CD4-positive, CD25-positive, alpha-beta regulatory T cell (primary cell): ENCODE results near the gene MFGE8. TPM values are rescaled to one million over a fixed set of nuclear protein-coding genes. Genes with fewer than 3 reads are reported as not detected.

ENCODE experiments used
- ATAC-seq, 2 donors: fragments of 150-1000 bp; cut with Tn5 transposase; one replicate each; pipeline ENCODE4 v1.10.0; 2021; ENCODE audit warnings: low read depth in 2 of 2, moderate number of reproducible peaks in 2 of 2, moderate library complexity in 1 of 2
- DNase-seq, 3 donors: peaks; one replicate each; pipeline versions ENCODE4 v3.0.0 to v3.0.0-alpha.2; 2012 to 2022; ENCODE audit warnings: mixed read lengths in 1 of 3
- H3K27ac ChIP-seq: one replicate; pipeline ENCODE4 v1.7.0; 2013; ENCODE audit warnings: mild to moderate bottlenecking, low read length; ENCODE audit not compliant: insufficient read depth, poor library complexity, severe bottlenecking
- H3K27me3 ChIP-seq: one replicate; pipeline ENCODE4 v1.7.0; 2013; ENCODE audit warnings: low read length; ENCODE audit not compliant: control insufficient read depth, insufficient read depth
- H3K36me3 ChIP-seq: one replicate; pipeline ENCODE4 v1.7.0; 2013; ENCODE audit warnings: mild to moderate bottlenecking, low read length, moderate library complexity; ENCODE audit not compliant: control insufficient read depth, insufficient read depth
- H3K4me1 ChIP-seq: 2 replicates; pipeline ENCODE4 v1.7.0; 2013; ENCODE audit warnings: mild to moderate bottlenecking, low read length; ENCODE audit not compliant: insufficient read depth, control insufficient read depth, poor library complexity, severe bottlenecking
- H3K4me3 ChIP-seq: one replicate; pipeline ENCODE4 v1.7.0; 2013; ENCODE audit warnings: low read depth, mild to moderate bottlenecking, low read length, moderate library complexity
- H3K9me3 ChIP-seq, 2 experiments: 1 replicate in 1 of 2; 2 replicates in 1 of 2; pipeline ENCODE4 v1.7.0; 2013; ENCODE audit warnings: low read length in 2 of 2, mild to moderate bottlenecking in 1 of 2, moderate library complexity in 1 of 2; ENCODE audit not compliant: control insufficient read depth in 2 of 2
- H3K27ac Mint-ChIP-seq, 3 donors: one replicate each; pipeline ENCODE4 v1.8.0; 2020 to 2022; ENCODE audit warnings: mild to moderate bottlenecking in 3 of 3, mixed read lengths in 3 of 3, moderate library complexity in 2 of 3
- H3K27me3 Mint-ChIP-seq: one replicate; pipeline ENCODE4 v1.8.0; 2022; ENCODE audit warnings: mild to moderate bottlenecking, mixed read lengths
- H3K36me3 Mint-ChIP-seq: one replicate; pipeline ENCODE4 v1.8.0; 2020; ENCODE audit warnings: mixed read lengths
- H3K4me1 Mint-ChIP-seq, 4 donors: one replicate each; pipeline ENCODE4 v1.8.0; 2020 to 2022; ENCODE audit warnings: mixed read lengths in 4 of 4, mild to moderate bottlenecking in 1 of 4
- H3K4me3 Mint-ChIP-seq, 4 donors: one replicate each; pipeline ENCODE4 v1.8.0; 2020 to 2022; ENCODE audit warnings: mild to moderate bottlenecking in 4 of 4, mixed read lengths in 4 of 4, moderate library complexity in 3 of 4
- H3K9me3 Mint-ChIP-seq, 7 donors: one replicate each; pipeline ENCODE4 v1.8.0; 2020 to 2022; ENCODE audit warnings: mixed read lengths in 7 of 7, mild to moderate bottlenecking in 3 of 7, moderate library complexity in 2 of 7
- polyA plus RNA-seq, 4 donors: library from polyadenylated mRNA; unstranded; fragments of 300-500 nt; fragmentation: Illumina TruSeq; gene quantifications; one replicate each; pipeline ENCODE4 v1.2.3, GENCODE V29; 2021
- total RNA-seq: library from RNA; stranded (reverse); gene quantifications from one replicate; pipeline ENCODE4 v1.2.3, GENCODE V29; 2022

Gene MFGE8
- total and polyA plus RNA-seq, 5 donors from 2014 or later = 14.0 to 149 (median 14.4) TPM

DNA sequence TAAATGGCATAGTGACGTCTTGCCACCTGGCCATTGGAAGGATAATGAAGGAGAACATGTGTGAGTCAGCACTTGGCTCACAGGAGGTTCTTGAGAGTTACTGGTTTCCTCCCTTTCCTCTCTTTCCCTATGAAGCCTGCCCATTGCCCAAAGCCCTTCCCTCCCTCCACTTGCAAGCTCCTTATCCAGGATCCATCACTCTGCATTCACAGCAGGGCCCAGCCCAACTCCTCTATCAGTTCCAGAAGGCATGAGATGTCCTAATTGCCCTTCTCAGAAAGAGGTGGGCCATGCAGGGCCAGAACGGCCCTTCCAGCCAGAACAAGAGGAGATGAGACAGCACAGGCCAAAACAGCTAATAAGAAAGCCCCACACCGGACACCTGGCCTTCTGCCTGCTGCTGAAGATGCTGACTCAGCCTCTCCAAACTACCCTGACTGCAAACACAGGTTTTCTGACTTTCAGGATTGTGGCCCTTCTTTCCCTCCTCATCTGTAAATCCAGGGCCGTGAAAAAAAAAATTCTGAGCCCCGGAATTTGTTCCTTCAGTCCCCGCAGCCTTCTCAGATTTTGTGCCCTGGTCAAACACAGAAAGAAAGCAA is 47.6 kb downstream of the MFGE8 start:
- Histone ChIP-seq H3K27ac (no peak overlapping the region), H3K27me3 (no peaks in the 10 kb centered on the region), H3K4me3 (no peak overlapping the region), H3K9me3 (no peaks in the 10 kb centered on the region), H3K4me1 (no peaks in the 10 kb centered on the region), H3K36me3 (no peaks in the 10 kb centered on the region)
- DNase-seq = no peak
- H3K4me1 Mint-ChIP-seq = peaks cover 0 to 4% (median under 1%) of the 10 kb centered on the region in 4 donors
- H3K4me3 Mint-ChIP-seq = no peak overlapping the region
- peaks cover 5% of the 10 kb centered on the region for H3K36me3 Mint-ChIP-seq
- H3K9me3 Mint-ChIP-seq = peaks cover 0 to 1% (median 0%) of the 10 kb centered on the region in 7 donors
- ATAC-seq = no peak
- H3K27ac Mint-ChIP-seq = peak overlapping the region in 1 of 3 donors; percentile 88
- H3K27me3 Mint-ChIP-seq = no peaks in the 10 kb centered on the region

GRCh38 chr15:88864861-88865497 is 48.2 kb downstream of the MFGE8 start:
- ATAC-seq = no peak
- Mint-ChIP-seq H3K4me3 (no peak overlapping the region), H3K27ac (peak overlapping the region in 1 of 3 donors; percentile 88)

GRCh38 chr15:88863412-88863811 is 49.8 kb downstream of the MFGE8 start:
- no peaks in the 10 kb centered on the region for H3K9me3 ChIP-seq
- Mint-ChIP-seq H3K4me1 (peaks cover 0 to 4% (median under 1%) of the 10 kb centered on the region in 4 donors), H3K27me3 (no peaks in the 10 kb centered on the region), H3K4me3 (no peak overlapping the region), H3K9me3 (peaks cover 0 to 2% (median 0%) of the 10 kb centered on the region in 7 donors), H3K27ac (peak overlapping the region in 1 of 3 donors; percentile 78), H3K36me3 (peaks cover 20% of the 10 kb centered on the region)
- no peak overlapping the region for H3K27ac ChIP-seq
- H3K4me1 ChIP-seq = no peaks in the 10 kb centered on the region
- no peak for ATAC-seq
- H3K27me3 ChIP-seq = no peaks in the 10 kb centered on the region
- H3K4me3 ChIP-seq = no peak overlapping the region
- H3K36me3 ChIP-seq = no peaks in the 10 kb centered on the region
- no peak for DNase-seq

More at GRCh38 chr15:88864861-88865497, 48.2 kb downstream of the MFGE8 start:
- Histone ChIP-seq H3K27me3 (no peaks in the 10 kb centered on the region), H3K9me3 (no peaks in the 10 kb centered on the region), H3K27ac (no peak overlapping the region), H3K36me3 (no peaks in the 10 kb centered on the region), H3K4me3 (no peak overlapping the region), H3K4me1 (no peaks in the 10 kb centered on the region)
- H3K4me1 Mint-ChIP-seq = peaks cover 0 to 4% (median under 1%) of the 10 kb centered on the region in 4 donors
- peaks cover 0 to 1% (median 0%) of the 10 kb centered on the region in 7 donors for H3K9me3 Mint-ChIP-seq
- H3K27me3 Mint-ChIP-seq = no peaks in the 10 kb centered on the region
- no peak for DNase-seq
- H3K36me3 Mint-ChIP-seq = peaks cover 11% of the 10 kb centered on the region

DNA sequence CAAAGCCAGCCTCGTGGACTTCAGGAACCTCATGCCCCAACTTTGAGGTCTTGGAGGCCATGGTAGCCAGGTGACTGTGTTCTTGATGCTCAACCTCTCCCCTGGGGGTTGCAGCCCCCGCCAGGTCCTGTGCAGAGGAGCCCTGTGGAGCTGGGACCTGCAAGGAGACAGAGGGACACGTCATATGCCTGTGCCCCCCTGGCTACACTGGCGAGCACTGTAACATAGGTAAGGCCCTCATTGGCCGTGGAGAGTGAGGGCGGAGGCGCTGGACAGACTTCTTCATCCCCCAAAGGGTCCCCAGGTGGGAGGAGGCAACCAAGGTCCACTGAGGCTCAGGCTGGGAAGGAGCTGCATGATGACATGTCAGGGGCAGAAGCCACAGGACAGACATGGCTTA is 53.0 kb downstream of the MFGE8 start:
- Mint-ChIP-seq H3K27me3 (no peaks in the 10 kb centered on the region), H3K27ac (no peak overlapping the region), H3K36me3 (peaks cover 16% of the 10 kb centered on the region), H3K4me1 (peaks cover 0 to 2% (median 0%) of the 10 kb centered on the region in 4 donors), H3K9me3 (peaks cover 0 to 2% (median 0%) of the 10 kb centered on the region in 7 donors), H3K4me3 (no peak overlapping the region)
- Histone ChIP-seq H3K4me3 (no peak overlapping the region), H3K36me3 (no peaks in the 10 kb centered on the region), H3K4me1 (no peaks in the 10 kb centered on the region), H3K27ac (no peak overlapping the region), H3K27me3 (no peaks in the 10 kb centered on the region), H3K9me3 (peaks cover 0 to under 1% of the 10 kb centered on the region in 2 experiments)
- no peak for DNase-seq
- no peak for ATAC-seq

DNA sequence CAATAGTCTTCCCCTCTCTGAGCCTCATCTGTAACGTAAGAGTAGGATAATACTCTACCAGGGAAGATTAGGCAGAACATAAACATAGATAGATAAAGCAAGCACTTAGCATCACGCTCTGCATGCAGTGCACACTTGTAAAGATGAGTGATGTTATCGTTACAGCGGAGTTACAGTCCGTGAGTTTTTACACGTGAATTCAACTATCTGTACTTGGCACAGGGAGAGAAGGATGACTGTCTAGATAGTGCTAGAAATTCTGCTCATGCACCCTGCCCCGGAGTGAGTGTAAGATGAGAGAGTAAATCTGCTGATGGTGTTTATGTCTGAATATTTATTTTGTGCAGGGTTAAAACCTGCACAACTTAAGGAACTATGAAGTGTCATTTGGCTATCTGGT is 53.6 kb downstream of the MFGE8 start:
- DNase-seq (no peak), ATAC-seq (no peak)
- Mint-ChIP-seq H3K36me3 (peaks cover 16% of the 10 kb centered on the region), H3K9me3 (peaks cover 0 to 8% (median 0%) of the 10 kb centered on the region in 7 donors), H3K4me3 (no peak overlapping the region), H3K27me3 (no peaks in the 10 kb centered on the region), H3K27ac (no peak overlapping the region), H3K4me1 (no peaks in the 10 kb centered on the region)
- Histone ChIP-seq H3K27ac (no peak overlapping the region), H3K9me3 (peaks cover 7% of the 10 kb centered on the region in 2 experiments), H3K4me3 (no peak overlapping the region), H3K27me3 (no peaks in the 10 kb centered on the region), H3K36me3 (no peaks in the 10 kb centered on the region), H3K4me1 (no peaks in the 10 kb centered on the region)

GRCh38 chr15:88858934-88859333 is 54.2 kb downstream of the MFGE8 start:
- Mint-ChIP-seq H3K27ac (peak overlapping the region in 1 of 3 donors; percentile 39), H3K36me3 (peaks cover 16% of the 10 kb centered on the region), H3K4me3 (no peak overlapping the region), H3K9me3 (peaks cover 0 to 10% (median under 1%) of the 10 kb centered on the region in 7 donors), H3K27me3 (no peaks in the 10 kb centered on the region), H3K4me1 (no peaks in the 10 kb centered on the region)
- no peaks in the 10 kb centered on the region for H3K36me3 ChIP-seq
- H3K27ac ChIP-seq = no peak overlapping the region
- no peak for DNase-seq
- H3K4me3 ChIP-seq = no peak overlapping the region
- H3K9me3 ChIP-seq = peaks cover 13% of the 10 kb centered on the region in 2 experiments
- H3K27me3 ChIP-seq = no peaks in the 10 kb centered on the region
- ATAC-seq = no peak
- no peaks in the 10 kb centered on the region for H3K4me1 ChIP-seq

GRCh38 chr15:88852476-88852875 is 60.7 kb downstream of the MFGE8 start:
- Histone ChIP-seq H3K4me3 (no peak overlapping the region), H3K36me3 (no peaks in the 10 kb centered on the region), H3K4me1 (no peaks in the 10 kb centered on the region), H3K27me3 (no peaks in the 10 kb centered on the region), H3K27ac (no peak overlapping the region), H3K9me3 (peaks cover 17 to 23% of the 10 kb centered on the region in 2 experiments)
- peaks cover 0 to 21% (median 0%) of the 10 kb centered on the region in 7 donors for H3K9me3 Mint-ChIP-seq
- DNase-seq (no peak), ATAC-seq (no peak)
- H3K4me3 Mint-ChIP-seq = no peak overlapping the region
- no peaks in the 10 kb centered on the region for H3K4me1 Mint-ChIP-seq
- no peak overlapping the region for H3K27ac Mint-ChIP-seq
- H3K36me3 Mint-ChIP-seq = no peaks in the 10 kb centered on the region
- peaks cover 3% of the 10 kb centered on the region for H3K27me3 Mint-ChIP-seq
